WTC11 (cell line): ENCODE results near the gene MDGA2. TPM values are rescaled to one million over a fixed set of nuclear protein-coding genes. Genes with fewer than 3 reads are reported as not detected.

Experiments
- ATAC-seq: fragments of 200-7000 bp; cut with Tn5 transposase; 2 replicates; pipeline ENCODE4 v1.10.0; 2021; ENCODE audit warnings: mild to moderate bottlenecking, moderate library complexity
- CTCF ChIA-PET: fragments of 300-600 bp; sonication (Branson Sonifier 250); formaldehyde crosslinking; loops from one replicate; lab custom pipeline; 2021; ENCODE audit warnings: antibody characterized with exemption; lab: Charles Lee
- POLR2A ChIA-PET: fragments of 350-600 bp; sonication (Branson Sonifier 250); formaldehyde crosslinking; loops from one replicate; lab custom pipeline; 2021; ENCODE audit warnings: antibody characterized with exemption; lab: Charles Lee
- DNase-seq: peaks from one replicate; pipeline ENCODE4 v3.0.0; 2021; ENCODE audit warnings: low spot score
- H3K27ac Mint-ChIP-seq: 2 replicates; pipeline ENCODE4 v1.8.0; 2021; ENCODE audit warnings: mixed read lengths
- H3K27me3 Mint-ChIP-seq: 2 replicates; pipeline ENCODE4 v1.8.0; 2021; ENCODE audit warnings: low read depth, mild to moderate bottlenecking, moderate library complexity, mixed read lengths
- H3K36me3 Mint-ChIP-seq: 2 replicates; pipeline ENCODE4 v1.8.0; 2021; ENCODE audit warnings: mixed read lengths
- H3K4me1 Mint-ChIP-seq: 2 replicates; pipeline ENCODE4 v1.8.0; 2022; ENCODE audit warnings: mixed read lengths
- H3K4me3 Mint-ChIP-seq: 2 replicates; pipeline ENCODE4 v1.8.0; 2021; ENCODE audit warnings: mild to moderate bottlenecking, moderate library complexity, mixed read lengths
- H3K9me3 Mint-ChIP-seq: 2 replicates; pipeline ENCODE4 v1.8.0; 2021; ENCODE audit warnings: mixed read lengths
- AFF4 ChIP-seq: sonication (generic); formaldehyde crosslinking; IDR thresholded peaks from 2 replicates; pipeline ENCODE4 v1.8.1; 2023; ENCODE audit warnings: mild to moderate bottlenecking, missing genetic modification reagents, borderline replicate concordance
- ATF3 ChIP-seq: sonication (generic); formaldehyde crosslinking; conservative IDR thresholded peaks from 2 replicates; pipeline ENCODE4 v1.8.1; 2022; ENCODE audit warnings: mild to moderate bottlenecking, missing genetic modification reagents
- ATF6 ChIP-seq: sonication (generic); formaldehyde crosslinking; IDR thresholded peaks from 2 replicates; pipeline ENCODE4 v1.8.1; 2023; ENCODE audit warnings: mild to moderate bottlenecking, missing genetic modification reagents
- CBFB ChIP-seq: sonication (generic); formaldehyde crosslinking; IDR thresholded peaks from 2 replicates; pipeline ENCODE4 v1.8.1; 2022; ENCODE audit warnings: mild to moderate bottlenecking, low read depth, missing genetic modification reagents
- CREB1 ChIP-seq: sonication (generic); formaldehyde crosslinking; IDR thresholded peaks from 2 replicates; pipeline ENCODE4 v1.8.0; 2023; ENCODE audit warnings: mild to moderate bottlenecking, missing genetic modification reagents
- E2F5 ChIP-seq: sonication (generic); formaldehyde crosslinking; IDR thresholded peaks from 2 replicates; pipeline ENCODE4 v1.8.1; 2022; ENCODE audit warnings: mild to moderate bottlenecking, moderate library complexity, missing genetic modification reagents
- ESRRA ChIP-seq: sonication (generic); formaldehyde crosslinking; IDR thresholded peaks from 2 replicates; pipeline ENCODE4 v1.8.1; 2022; ENCODE audit warnings: mild to moderate bottlenecking, missing genetic modification reagents, borderline replicate concordance
- ETV6 ChIP-seq: sonication (generic); formaldehyde crosslinking; IDR thresholded peaks from 2 replicates; pipeline ENCODE4 v1.8.1; 2022; ENCODE audit warnings: mild to moderate bottlenecking, missing genetic modification reagents
- FOXP1 ChIP-seq: sonication (generic); formaldehyde crosslinking; IDR thresholded peaks from 2 replicates; pipeline ENCODE4 v1.8.0; 2022; ENCODE audit warnings: missing genetic modification reagents, mild to moderate bottlenecking, moderate library complexity, borderline replicate concordance
- GABPB1 ChIP-seq: sonication (generic); formaldehyde crosslinking; IDR thresholded peaks from 2 replicates; pipeline ENCODE4 v1.8.1; 2023; ENCODE audit warnings: mild to moderate bottlenecking, missing genetic modification reagents
- GTF2I ChIP-seq: fragments of 250-450 bp; sonication (Bioruptor Pico); conservative IDR thresholded peaks from 2 replicates; pipeline ENCODE4 v1.4.0; 2021; ENCODE audit warnings: mild to moderate bottlenecking
- IRF2 ChIP-seq: sonication (generic); formaldehyde crosslinking; IDR thresholded peaks from 2 replicates; pipeline ENCODE4 v1.8.0; 2022; ENCODE audit warnings: low read depth, missing genetic modification reagents, borderline replicate concordance
- JAZF1 ChIP-seq: fragments of 250-450 bp; sonication (Bioruptor Pico); IDR thresholded peaks from 2 replicates; pipeline ENCODE4 v1.9.0; 2021; ENCODE audit warnings: moderate library complexity, mild to moderate bottlenecking, inconsistent platforms
- PRRX2 ChIP-seq: fragments of 250-450 bp; sonication (Bioruptor Pico); IDR thresholded peaks from 2 replicates; pipeline ENCODE4 v1.8.0; 2021; ENCODE audit warnings: mild to moderate bottlenecking
- RORB ChIP-seq: fragments of 250-450 bp; sonication (Bioruptor Pico); IDR thresholded peaks from 2 replicates; pipeline ENCODE4 v1.9.0; 2021; ENCODE audit warnings: mild to moderate bottlenecking
- SP1 ChIP-seq: sonication (generic); formaldehyde crosslinking; conservative IDR thresholded peaks from 2 replicates; pipeline ENCODE4 v1.8.1; 2022; ENCODE audit warnings: missing genetic modification reagents
- TEAD4 ChIP-seq: sonication (generic); formaldehyde crosslinking; IDR thresholded peaks from 2 replicates; pipeline ENCODE4 v1.8.0; 2022; ENCODE audit warnings: mild to moderate bottlenecking, missing genetic modification reagents
- ZMAT4 ChIP-seq: fragments of 250-450 bp; sonication (Bioruptor Pico); IDR thresholded peaks from 2 replicates; pipeline ENCODE4 v1.9.0; 2021; ENCODE audit warnings: mild to moderate bottlenecking
- ZNF121 ChIP-seq: sonication (generic); formaldehyde crosslinking; IDR thresholded peaks from 2 replicates; pipeline ENCODE4 v1.8.0; 2023; ENCODE audit warnings: missing genetic modification reagents
- ZNF232 ChIP-seq: sonication (generic); formaldehyde crosslinking; IDR thresholded peaks from 2 replicates; pipeline ENCODE4 v1.8.0; 2022; ENCODE audit warnings: mild to moderate bottlenecking, missing genetic modification reagents
- ZNF396 ChIP-seq: fragments of 250-450 bp; sonication (Bioruptor Pico); IDR thresholded peaks from 2 replicates; pipeline ENCODE4 v1.8.0; 2021; ENCODE audit warnings: mild to moderate bottlenecking, moderate library complexity, borderline replicate concordance
- ZNF423 ChIP-seq: fragments of 250-450 bp; sonication (Bioruptor Pico); IDR thresholded peaks from 2 replicates; pipeline ENCODE4 v2.1.2; 2022; ENCODE audit warnings: mild to moderate bottlenecking, moderate library complexity
- ZNF425 ChIP-seq: fragments of 250-450 bp; sonication (Bioruptor Pico); conservative IDR thresholded peaks from 2 replicates; pipeline ENCODE4 v1.9.0; 2021; ENCODE audit warnings: mild to moderate bottlenecking
- ZNF671 ChIP-seq: fragments of 250-450 bp; sonication (Bioruptor Pico); IDR thresholded peaks from 2 replicates; pipeline ENCODE4 v1.8.0; 2021; ENCODE audit warnings: mild to moderate bottlenecking
- ZSCAN18 ChIP-seq: fragments of 250-450 bp; sonication (Bioruptor Pico); IDR thresholded peaks from 2 replicates; pipeline ENCODE4 v2.1.2; 2022; ENCODE audit warnings: mild to moderate bottlenecking, moderate library complexity
- total RNA-seq: library from RNA; stranded (reverse); gene quantifications from 3 replicates; pipeline ENCODE4 v1.2.3, GENCODE V29; 2021

Gene MDGA2
- total RNA-seq, 1 experiment from 2014 or later, result 4.9 TPM

GRCh38 chr14:47322751-47323150 is 352.7 kb downstream of the MDGA2 start:
- H3K27me3 Mint-ChIP-seq, result no peaks in the 10 kb centered on the region
- no peak for TF ChIP-seq ZMAT4
- TF ChIP-seq GABPB1 (CRISPR knock-in tag), result no peak
- no peak for TF ChIP-seq ZNF423 (CRISPR knock-in tag)
- TF ChIP-seq ZNF121 (CRISPR knock-in tag), result no peak
- no peak for TF ChIP-seq ETV6
- TF ChIP-seq CBFB (CRISPR knock-in tag), result no peak
- no peak for TF ChIP-seq ZNF425 (CRISPR knock-in tag)
- no peak for TF ChIP-seq PRRX2
- no peak for TF ChIP-seq ESRRA
- no peak for TF ChIP-seq RORB (CRISPR knock-in tag)
- no peak for TF ChIP-seq FOXP1 (CRISPR knock-in tag)
- no peak for TF ChIP-seq ZNF671 (CRISPR knock-in tag)
- TF ChIP-seq JAZF1 (CRISPR knock-in tag), result no peak

GRCh38 chr14:47302121-47302520 is 373.3 kb downstream of the MDGA2 start:
- ChIA-PET POLR2A (interaction anchor here (1.0 kb wide), 1 partner anchor 10 kb away, joined by 3 read pairs; no protein-coding TSS in a partner anchor), CTCF (interaction anchor here (1.1 kb wide), 1 partner anchor 24 kb away, joined by 3 read pairs; no protein-coding TSS in a partner anchor)
- DNase-seq (no peak), ATAC-seq (no peak)
- Mint-ChIP-seq H3K4me1 (0 out of 2 replicates have a peak, but pooled peaks cover 2% of the 10 kb centered on the region), H3K27ac (no peak overlapping the region), H3K9me3 (peaks cover 22% of the 10 kb centered on the region), H3K27me3 (no peaks in the 10 kb centered on the region), H3K4me3 (no peak overlapping the region), H3K36me3 (no peaks in the 10 kb centered on the region)
- no peak for TF ChIP-seq TEAD4
- no peak for TF ChIP-seq CREB1
- no peak for TF ChIP-seq FOXP1 (CRISPR knock-in tag)
- TF ChIP-seq ZMAT4, result no peak
- no peak for TF ChIP-seq ATF6 (CRISPR knock-in tag)
- no peak for TF ChIP-seq SP1 (CRISPR knock-in tag)
- TF ChIP-seq CBFB (CRISPR knock-in tag), result no peak
- no peak for TF ChIP-seq ZSCAN18 (CRISPR knock-in tag)
- TF ChIP-seq ATF3 (CRISPR knock-in tag), result no peak
- no peak for TF ChIP-seq IRF2 (CRISPR knock-in tag)
- no peak for TF ChIP-seq ZNF396
- no peak for TF ChIP-seq GTF2I (CRISPR knock-in tag)
- TF ChIP-seq AFF4 (CRISPR knock-in tag), result no peak
- TF ChIP-seq ZNF232 (CRISPR knock-in tag), result no peak
- no peak for TF ChIP-seq E2F5 (CRISPR knock-in tag)

More at GRCh38 chr14:47322751-47323150, 352.7 kb downstream of the MDGA2 start:
- Mint-ChIP-seq H3K27ac (no peak overlapping the region), H3K4me1 (peaks cover 7% of the 10 kb centered on the region), H3K36me3 (peaks cover 2% of the 10 kb centered on the region), H3K4me3 (no peak overlapping the region), H3K9me3 (peaks cover 27% of the 10 kb centered on the region)
- DNase-seq (no peak), ATAC-seq (no peak)
- ChIA-PET POLR2A (no interaction called here), CTCF (no interaction called here)
